ENCODE results near the gene RPRD2.

DNA sequence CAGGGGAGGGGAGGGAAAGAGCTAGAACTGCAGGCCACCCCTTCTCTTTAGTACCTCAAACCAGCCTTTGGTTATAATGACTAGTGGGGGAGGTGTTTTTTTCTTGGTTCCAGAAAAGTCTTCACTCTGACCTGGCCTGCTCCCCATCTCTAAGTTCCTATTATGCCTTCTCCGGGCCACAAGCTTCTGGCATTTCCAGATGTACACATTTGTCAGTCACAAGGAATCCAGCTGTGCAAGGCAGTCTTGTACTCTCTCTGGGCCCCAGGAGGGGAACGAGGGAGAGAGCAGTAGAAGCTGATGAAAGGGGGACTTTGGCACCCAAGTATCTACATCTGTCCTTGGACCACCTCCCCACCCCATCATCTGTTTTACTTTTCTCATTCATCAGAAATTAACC is 148.9 kb downstream of the RPRD2 start:
- TF ChIP-seq, protein P1, sequence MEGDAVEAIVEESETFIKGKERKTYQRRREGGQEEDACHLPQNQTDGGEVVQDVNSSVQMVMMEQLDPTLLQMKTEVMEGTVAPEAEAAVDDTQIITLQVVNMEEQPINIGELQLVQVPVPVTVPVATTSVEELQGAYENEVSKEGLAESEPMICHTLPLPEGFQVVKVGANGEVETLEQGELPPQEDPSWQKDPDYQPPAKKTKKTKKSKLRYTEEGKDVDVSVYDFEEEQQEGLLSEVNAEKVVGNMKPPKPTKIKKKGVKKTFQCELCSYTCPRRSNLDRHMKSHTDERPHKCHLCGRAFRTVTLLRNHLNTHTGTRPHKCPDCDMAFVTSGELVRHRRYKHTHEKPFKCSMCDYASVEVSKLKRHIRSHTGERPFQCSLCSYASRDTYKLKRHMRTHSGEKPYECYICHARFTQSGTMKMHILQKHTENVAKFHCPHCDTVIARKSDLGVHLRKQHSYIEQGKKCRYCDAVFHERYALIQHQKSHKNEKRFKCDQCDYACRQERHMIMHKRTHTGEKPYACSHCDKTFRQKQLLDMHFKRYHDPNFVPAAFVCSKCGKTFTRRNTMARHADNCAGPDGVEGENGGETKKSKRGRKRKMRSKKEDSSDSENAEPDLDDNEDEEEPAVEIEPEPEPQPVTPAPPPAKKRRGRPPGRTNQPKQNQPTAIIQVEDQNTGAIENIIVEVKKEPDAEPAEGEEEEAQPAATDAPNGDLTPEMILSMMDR (conservative IDR thresholded peaks at IDR 0.05; ENCODE audit: low read depth, low read length), result no peak
- no peak for TF ChIP-seq EZH2 (IDR thresholded peaks at IDR 0.05; ENCODE audit: borderline replicate concordance, low read depth, low read length, poor library complexity, severe bottlenecking)

All from A673 (cell line).